HG03442 (cell line): Measurements from ENCODE around the gene CCDC150.

Experiments
- ATAC-seq: cut with Tn5 transposase; IDR thresholded peaks from one replicate; pipeline ENCODE4 v1.9.1; 2021; ENCODE audit warnings: mild to moderate bottlenecking, moderate library complexity; ENCODE audit not compliant: unreplicated experiment

The CCDC150 gene

GRCh38 chr2:196758474-196759377, 119.2 kb downstream of the CCDC150 start:
- ATAC-seq: no peak

GRCh38 chr2:196759378-196759706, 119.8 kb downstream of the CCDC150 start:
- ATAC-seq: no peak

GRCh38 chr2:196767101-196767500, 127.6 kb downstream of the CCDC150 start:
- ATAC-seq: no peak
